ENCODE results near the gene AGER.
"Not testable (repeated sequence)": the region's sequence is repeated elsewhere in the genome, so short reads cannot be mapped to it uniquely, and the experiment has no call there.

AGER gene

GRCh38 chr6:32214126-32214525, 30.1 kb upstream of the AGER start (continued):
- no peak for TF ChIP-seq CREB5 (CRISPR knock-in tag; IDR thresholded peaks at IDR 0.05; ENCODE audit: low read depth)

- TF ChIP-seq CREB5 (CRISPR knock-in tag; IDR thresholded peaks at IDR 0.05; ENCODE audit: low read depth), result no peak
- TF ChIP-seq TSHZ2 (CRISPR knock-in tag; IDR thresholded peaks at IDR 0.05), result no peak
- TF ChIP-seq POU6F1 (CRISPR knock-in tag; IDR thresholded peaks at IDR 0.05; ENCODE audit: borderline replicate concordance, low read depth), result no peak
- TF ChIP-seq TCF4 (CRISPR knock-in tag; IDR thresholded peaks at IDR 0.05; ENCODE audit: borderline replicate concordance), result no peak
- no peak for TF ChIP-seq OSR1 (CRISPR knock-in tag; IDR thresholded peaks at IDR 0.05)
- no peak for TF ChIP-seq ISL1 (CRISPR knock-in tag; IDR thresholded peaks at IDR 0.05)
- no peak for TF ChIP-seq ZNF70 (CRISPR knock-in tag; IDR thresholded peaks at IDR 0.05)
- no peak for TF ChIP-seq GLIS3 (CRISPR knock-in tag; IDR thresholded peaks at IDR 0.05)
- no peak for TF ChIP-seq ARNTL (CRISPR knock-in tag; IDR thresholded peaks at IDR 0.05; ENCODE audit: borderline replicate concordance, low read depth)
- TF ChIP-seq CSDC2 (CRISPR knock-in tag; IDR thresholded peaks at IDR 0.05), result no peak
- no peak for TF ChIP-seq ESRRG (CRISPR knock-in tag; IDR thresholded peaks at IDR 0.05)
- TF ChIP-seq SNAI2 (CRISPR knock-in tag; IDR thresholded peaks at IDR 0.05), result no peak
- TF ChIP-seq TOX (CRISPR knock-in tag; IDR thresholded peaks at IDR 0.05; ENCODE audit: borderline replicate concordance), result no peak
- TF ChIP-seq PPARA (CRISPR knock-in tag; IDR thresholded peaks at IDR 0.05; ENCODE audit: borderline replicate concordance), result no peak
- no peak for ATAC-seq
Observed at GRCh38 chr6:32213649-32214048, 29.6 kb upstream of the AGER start.

- no peak for ATAC-seq
- TF ChIP-seq ISL1 (CRISPR knock-in tag; IDR thresholded peaks at IDR 0.05) (no peak), ZNF70 (CRISPR knock-in tag; IDR thresholded peaks at IDR 0.05) (no peak), PATZ1 (CRISPR knock-in tag; IDR thresholded peaks at IDR 0.05; ENCODE audit: borderline replicate concordance) (no peak), ZC3H10 (CRISPR knock-in tag; IDR thresholded peaks at IDR 0.05) (no peak), TOX (CRISPR knock-in tag; IDR thresholded peaks at IDR 0.05; ENCODE audit: borderline replicate concordance) (no peak), OSR1 (CRISPR knock-in tag; IDR thresholded peaks at IDR 0.05) (no peak)
Observed at GRCh38 chr6:32212076-32212760, 28.2 kb upstream of the AGER start.

GRCh38 chr6:32211432-32211831, 27.4 kb upstream of the AGER start:
- ATAC-seq, result not testable (repeated sequence)

GRCh38 chr6:32210191-32210601, 26.1 kb upstream of the AGER start:
- no peak for ATAC-seq
- TF ChIP-seq ZNF8 (CRISPR knock-in tag; IDR thresholded peaks at IDR 0.05) (no peak), ISL1 (CRISPR knock-in tag; IDR thresholded peaks at IDR 0.05) (no peak), SNAI2 (CRISPR knock-in tag; IDR thresholded peaks at IDR 0.05) (no peak), POU6F1 (CRISPR knock-in tag; IDR thresholded peaks at IDR 0.05; ENCODE audit: borderline replicate concordance, low read depth) (no peak), TOX (CRISPR knock-in tag; IDR thresholded peaks at IDR 0.05; ENCODE audit: borderline replicate concordance) (no peak), ZNF565 (CRISPR knock-in tag; conservative IDR thresholded peaks at IDR 0.05; ENCODE audit: low read depth) (no peak), GLIS3 (CRISPR knock-in tag; IDR thresholded peaks at IDR 0.05) (no peak), ARNTL (CRISPR knock-in tag; IDR thresholded peaks at IDR 0.05; ENCODE audit: borderline replicate concordance, low read depth) (no peak), TCF4 (CRISPR knock-in tag; IDR thresholded peaks at IDR 0.05; ENCODE audit: borderline replicate concordance) (no peak), CREB5 (CRISPR knock-in tag; IDR thresholded peaks at IDR 0.05; ENCODE audit: low read depth) (no peak), OSR1 (CRISPR knock-in tag; IDR thresholded peaks at IDR 0.05) (no peak)
